ENCODE data around the gene NAP1L1. TPM values are rescaled to one million over a fixed set of nuclear protein-coding genes. Genes with fewer than 3 reads are reported as not detected.

The NAP1L1 gene
- total RNA-seq, 1 experiment from 2014 or later, result 397 TPM

DNA sequence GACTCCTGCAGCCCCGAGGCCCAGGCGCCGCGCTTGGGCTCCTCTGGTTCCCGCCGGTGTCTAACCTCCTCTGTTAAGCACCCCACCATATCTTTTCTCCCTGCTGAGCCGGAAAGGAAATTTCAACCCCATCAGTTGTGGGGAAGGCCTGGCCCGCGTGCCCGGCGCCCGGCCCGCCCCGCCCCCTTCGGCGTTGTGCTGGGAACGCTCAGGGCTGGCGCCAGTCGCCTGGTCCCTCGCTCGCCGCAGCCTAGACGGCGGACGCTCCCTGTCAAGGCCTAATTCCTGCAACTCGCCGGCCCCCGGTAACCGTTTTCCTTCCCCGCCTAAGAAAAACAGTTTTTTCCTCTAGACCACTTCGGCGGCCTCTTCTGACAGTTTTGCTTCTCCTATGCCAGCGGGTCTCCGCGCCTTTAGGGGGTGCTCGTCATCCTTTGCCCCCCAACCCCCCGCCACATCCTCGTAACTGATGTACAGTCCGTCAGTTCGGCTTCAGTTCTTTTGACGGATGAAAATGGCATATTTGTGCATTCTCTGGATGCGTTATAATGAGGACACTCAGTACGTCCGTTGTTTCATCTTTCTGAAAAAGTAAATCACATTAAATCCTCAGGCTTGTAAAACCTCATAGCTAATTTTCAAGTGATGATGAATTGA lies 506 bp upstream of the NAP1L1 start:
- no peak for DNase-seq (ENCODE audit: low read depth)

DNA sequence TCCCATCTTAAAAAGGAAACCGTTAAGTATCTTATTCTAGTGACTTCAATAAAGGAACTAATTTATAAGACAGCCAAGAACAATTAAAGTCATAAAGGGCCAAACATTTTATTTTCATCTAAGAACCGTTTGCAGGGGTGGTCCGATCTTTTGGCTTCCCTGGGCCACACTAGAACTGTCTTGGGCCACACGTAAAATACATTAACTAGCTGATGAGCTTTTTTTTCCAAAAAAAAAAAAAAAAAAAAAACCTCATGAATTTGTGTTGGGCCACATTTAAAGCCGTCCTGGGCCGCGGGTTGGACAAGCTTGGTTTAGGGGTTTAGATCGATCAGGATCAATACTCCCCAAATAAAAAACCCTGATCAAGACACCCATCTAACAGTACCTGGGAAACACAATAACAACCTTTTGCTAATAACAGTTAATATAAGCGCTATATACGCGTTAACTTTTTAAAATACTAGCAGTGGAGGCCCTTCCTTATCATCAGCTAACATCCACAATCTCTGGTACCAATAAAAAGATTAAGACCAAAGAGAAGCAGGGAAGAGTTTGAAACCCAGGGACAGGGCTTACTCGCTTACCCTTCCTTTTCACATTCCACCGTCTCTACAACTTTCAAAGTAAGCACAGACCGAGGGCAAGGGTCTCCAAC lies 1.1 kb downstream of the NAP1L1 start:
- no peak for DNase-seq (ENCODE audit: low read depth)

DNA sequence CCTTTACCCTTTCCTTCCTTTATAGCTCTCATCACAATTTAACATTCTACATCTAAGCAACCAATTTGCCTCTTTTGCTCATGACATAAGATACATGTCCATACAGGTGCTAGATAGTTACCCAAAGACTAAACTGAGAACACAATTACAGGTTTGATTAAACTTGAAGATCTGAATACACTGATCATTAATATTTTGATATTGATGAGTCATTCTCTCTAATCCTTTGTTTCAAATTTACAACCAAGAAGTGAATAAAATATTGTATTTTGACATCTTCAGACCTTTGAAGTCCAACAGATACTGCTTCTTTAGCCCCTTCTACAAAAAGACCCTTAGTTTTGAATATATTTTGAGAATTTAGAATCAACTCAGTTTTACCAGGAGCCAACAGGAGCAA lies 2.6 kb downstream of the NAP1L1 start:
- DNase-seq (ENCODE audit: low read depth), result no peak

DNA sequence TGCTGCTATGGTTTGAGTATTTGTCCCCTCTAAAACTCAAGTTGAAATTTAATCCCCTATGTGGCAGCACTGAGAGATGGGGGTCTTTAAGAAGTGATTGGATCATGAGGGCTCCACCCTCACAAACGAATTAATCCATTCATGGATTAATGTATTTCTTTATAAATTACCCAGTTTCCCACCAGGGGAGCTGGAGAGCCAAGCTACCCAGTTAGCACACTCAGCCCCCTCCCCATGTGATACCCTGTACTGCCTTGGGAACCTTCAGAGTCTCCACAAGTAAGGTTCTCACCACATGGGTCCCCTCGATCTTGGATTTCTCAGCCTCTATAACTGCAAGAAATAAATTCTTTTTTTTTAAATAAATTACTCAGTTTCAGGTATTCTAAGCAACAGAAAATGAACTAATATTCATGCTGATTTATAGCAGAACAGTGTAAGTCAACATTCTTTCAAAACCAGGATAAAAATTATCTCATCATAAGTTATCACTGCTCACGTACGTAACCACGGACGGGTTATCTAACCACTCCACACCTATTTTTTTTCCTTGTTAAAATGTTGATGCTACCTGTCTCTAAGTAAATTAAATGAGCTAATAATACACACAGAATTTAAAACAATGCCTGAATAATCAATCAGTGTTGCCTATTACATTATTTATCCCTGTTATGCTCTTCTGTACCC lies 3.6 kb downstream of the NAP1L1 start:
- peak; percentile 8 for DNase-seq (ENCODE audit: low read depth)

DNA sequence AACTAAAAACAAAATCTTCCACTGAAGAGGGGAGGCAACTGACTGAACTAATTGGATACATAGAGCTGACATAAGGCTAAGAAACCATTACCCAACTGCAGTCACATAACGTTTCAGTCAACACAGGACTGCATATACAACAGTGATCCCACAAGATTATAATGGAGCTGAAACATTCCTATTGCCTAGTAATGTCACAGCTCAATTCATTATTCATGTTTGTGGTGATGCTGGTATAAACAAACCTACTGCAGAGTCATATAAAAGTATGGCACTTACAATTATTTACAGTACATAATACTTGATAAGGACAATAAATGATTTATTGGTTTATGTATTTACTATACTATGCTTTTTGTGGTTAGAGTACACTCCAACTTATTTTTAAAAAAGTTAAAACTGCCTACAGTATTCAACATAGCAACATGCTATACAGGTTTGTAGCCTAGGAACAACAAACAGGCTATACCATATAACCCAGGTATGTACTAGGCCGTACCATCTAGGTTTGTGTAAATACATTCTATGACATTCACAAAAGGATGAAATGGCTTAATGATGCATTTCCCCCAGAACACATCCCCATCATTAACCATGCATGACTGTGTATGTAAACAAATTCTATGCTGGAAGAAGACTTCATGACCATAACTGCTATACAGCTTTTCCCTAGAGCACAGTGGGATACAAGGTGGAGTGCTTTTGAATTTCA lies 4.3 kb downstream of the NAP1L1 start:
- no peak for DNase-seq (ENCODE audit: low read depth)

DNA sequence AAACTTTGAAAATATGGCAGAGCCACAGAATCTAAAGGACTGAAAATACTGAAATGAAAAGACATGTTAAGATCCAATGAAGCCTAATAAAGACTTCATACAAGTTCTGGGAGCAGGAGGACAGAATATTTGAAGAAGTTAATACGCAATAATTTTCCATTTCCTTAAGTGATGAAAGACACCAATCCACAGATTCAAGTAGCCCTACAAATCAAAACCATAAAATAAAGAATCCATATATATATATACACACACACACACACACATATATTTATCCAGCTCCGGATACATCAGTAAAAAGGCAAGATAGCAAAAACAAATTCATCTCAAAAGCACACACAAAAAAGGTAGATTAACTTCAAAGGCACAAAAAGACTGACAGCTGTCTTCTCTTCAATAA lies 5.7 kb downstream of the NAP1L1 start:
- DNase-seq (ENCODE audit: low read depth), result no peak

DNA sequence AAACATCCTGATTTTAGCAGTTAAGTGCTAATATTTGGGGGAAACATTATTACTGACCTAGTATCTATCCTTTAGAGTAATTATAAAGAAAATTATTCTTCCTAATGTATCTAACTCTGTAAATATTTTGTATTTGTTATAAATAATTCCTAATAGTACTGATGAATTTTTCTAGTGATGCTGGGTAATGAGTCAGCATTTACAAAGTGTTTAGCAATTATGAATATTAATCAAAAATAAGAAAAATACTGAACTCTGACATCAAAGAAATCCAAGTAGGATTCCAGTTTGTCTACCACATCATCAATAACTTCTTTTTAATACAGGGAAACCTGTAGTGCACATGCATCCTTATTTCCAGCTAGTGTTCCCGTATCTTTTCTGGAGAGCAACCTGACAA lies 9.0 kb downstream of the NAP1L1 start:
- DNase-seq (ENCODE audit: low read depth), result no peak

DNA sequence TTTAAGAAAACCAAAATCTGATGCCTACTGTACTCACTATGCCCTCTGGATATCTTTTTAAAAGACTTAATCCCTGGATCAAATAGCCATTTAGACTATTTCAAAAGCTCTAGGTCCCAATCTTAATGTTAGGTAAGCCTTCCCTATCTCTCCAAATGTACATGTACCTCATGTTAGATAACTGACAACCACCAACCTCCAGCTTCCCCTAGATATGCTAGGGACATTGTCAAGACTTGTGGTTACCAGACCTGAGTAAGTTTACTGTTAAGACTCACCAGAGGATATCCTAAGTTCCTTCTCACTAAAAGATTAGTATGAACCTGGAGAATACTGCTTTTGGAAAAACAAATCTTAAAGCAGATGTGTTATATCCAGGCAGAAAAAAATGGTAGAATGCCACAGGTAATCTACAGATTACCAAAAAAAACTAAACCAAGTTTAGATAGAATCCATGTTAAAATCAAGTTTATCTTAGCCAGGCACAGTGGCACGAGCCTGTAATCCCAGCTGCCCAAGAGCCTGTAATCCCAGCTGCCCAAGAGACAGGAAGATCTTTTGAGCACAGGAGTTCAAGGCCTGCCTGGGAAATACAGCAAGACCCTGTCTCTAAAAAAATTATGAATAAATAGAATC lies 9.7 kb downstream of the NAP1L1 start:
- DNase-seq (ENCODE audit: low read depth), result no peak

DNA sequence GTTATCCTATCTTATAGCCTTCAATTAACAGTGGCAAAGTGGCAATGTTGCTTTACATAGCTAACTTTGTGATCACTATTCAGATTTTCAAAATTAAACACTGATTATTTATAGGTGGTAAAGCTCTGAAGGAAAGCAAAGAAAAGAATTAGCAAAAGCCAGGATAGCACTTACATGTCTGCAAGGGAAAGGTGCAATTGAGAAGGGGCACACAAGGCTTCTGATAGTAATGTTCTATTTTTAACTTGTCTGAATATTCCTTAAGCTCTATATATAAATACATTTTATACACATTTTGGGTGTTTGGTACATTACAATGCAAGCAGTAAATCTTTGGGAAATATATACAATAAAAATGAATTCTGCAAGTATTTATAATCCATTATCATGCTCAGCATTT lies 10.9 kb downstream of the NAP1L1 start:
- DNase-seq (ENCODE audit: low read depth), result no peak

DNA sequence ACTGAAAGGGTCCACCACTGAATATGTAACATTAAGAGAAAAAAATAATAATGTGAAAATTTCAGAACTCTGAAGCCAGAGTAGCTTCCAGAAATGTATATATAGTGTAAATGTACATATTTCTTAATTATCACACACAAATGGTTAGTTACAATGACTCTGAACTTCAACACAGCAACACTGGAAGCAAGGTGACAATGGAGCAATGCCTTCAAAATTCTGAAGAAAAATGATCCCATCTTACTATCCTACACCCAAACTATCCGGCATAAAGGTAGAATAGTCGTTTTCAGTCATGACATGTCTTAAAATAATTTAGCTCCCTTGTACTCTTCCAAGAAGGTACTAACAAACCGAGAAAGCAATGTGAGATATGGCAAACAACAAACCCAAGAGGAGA lies 11.9 kb downstream of the NAP1L1 start:
- DNase-seq (ENCODE audit: low read depth), result no peak

DNA sequence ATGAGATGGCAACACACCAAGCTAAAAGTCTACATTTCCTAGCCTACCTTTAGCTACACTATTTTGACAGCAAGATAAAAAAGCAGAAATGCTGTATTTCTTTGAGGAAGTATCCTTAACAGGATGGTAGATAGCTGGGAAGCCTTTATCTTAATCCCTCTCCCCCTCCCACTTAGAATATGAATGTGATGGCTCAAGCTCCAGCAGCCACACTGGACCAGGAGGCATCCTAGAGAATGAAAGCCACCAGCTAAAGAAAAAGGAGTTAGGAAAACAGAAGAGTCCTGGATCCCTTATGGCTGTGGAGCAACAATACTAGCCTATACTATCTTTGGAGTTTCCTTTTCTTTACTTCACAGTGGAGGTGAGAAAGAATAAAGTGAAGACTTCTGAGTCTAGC lies 15.1 kb downstream of the NAP1L1 start:
- no peak for DNase-seq (ENCODE audit: low read depth)

DNA sequence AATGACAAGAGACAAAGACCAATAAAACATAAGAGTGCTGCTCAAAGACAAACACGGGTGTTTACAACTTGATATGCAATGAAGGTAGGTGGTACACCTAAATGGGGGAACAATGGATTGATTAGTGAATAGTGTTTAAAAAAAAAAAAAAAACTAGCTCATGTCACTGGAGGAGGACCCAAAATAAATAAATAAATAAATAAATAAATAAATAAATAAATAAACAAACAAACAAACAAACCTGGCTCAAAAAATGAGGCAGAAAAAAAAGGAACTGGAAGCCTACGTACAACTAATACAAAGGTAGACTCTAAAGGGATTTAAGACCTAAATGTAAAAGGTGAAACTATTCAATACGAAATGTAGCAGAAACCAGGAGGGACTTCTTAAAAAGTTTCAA lies 18.6 kb downstream of the NAP1L1 start:
- no peak for DNase-seq (ENCODE audit: low read depth)

DNA sequence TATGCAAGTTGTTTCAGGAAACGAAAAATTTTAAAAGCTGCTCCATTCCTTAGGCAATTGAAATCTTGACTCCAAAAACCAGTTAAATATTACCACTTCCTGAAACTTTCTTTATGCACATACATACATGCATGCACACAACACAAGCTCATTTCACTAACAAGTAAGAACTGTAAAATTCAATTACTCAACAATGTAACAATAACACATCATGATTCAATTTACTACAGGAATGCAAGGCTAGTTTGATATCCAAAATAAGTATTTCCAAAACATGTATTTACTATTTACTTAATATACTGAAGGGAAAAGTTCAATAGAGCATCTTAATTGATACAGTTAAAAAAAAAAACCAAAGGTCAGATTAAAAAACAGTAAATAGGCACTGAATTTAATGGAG lies 19.6 kb downstream of the NAP1L1 start:
- peak; percentile 11 for DNase-seq (ENCODE audit: low read depth)

DNA sequence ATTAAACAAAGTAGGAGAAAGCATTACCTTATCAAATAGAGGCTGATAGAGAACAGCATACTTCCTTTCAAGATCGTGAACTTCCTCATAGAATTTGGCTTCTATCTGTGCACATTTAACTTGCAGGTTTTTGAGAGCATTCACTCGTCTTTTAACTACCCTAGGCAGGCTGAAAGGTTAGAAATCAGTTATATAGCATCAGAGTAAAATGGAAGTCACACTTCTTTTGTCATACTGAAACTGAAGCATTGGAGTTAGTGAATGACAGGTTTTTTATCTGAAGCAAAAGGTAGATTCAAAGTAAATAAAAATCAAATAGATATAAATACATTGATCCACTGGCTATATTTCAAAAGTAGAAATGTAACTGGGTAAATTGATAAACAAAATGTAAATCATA lies 24.4 kb downstream of the NAP1L1 start:
- DNase-seq (ENCODE audit: low read depth), result no peak

DNA sequence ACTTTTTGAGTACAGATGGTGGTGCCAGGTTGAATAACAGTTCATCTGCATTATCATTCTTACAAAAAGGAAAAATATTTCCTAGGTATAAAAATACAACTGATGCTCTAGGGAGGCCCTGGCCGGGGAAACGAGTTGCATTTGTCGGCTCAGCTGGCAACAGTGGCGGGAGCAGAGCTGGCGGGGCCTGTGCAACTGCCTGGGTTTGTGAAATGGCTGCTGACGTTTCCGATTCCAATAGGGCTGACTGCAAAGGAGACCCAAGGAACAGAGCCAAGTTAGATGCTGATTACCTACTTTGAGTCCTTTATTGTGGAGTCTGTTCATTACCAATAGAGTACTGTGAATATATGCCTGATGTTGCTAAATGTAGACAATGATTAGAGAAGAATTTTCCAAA lies 27.2 kb downstream of the NAP1L1 start:
- no peak for DNase-seq (ENCODE audit: low read depth)

DNA sequence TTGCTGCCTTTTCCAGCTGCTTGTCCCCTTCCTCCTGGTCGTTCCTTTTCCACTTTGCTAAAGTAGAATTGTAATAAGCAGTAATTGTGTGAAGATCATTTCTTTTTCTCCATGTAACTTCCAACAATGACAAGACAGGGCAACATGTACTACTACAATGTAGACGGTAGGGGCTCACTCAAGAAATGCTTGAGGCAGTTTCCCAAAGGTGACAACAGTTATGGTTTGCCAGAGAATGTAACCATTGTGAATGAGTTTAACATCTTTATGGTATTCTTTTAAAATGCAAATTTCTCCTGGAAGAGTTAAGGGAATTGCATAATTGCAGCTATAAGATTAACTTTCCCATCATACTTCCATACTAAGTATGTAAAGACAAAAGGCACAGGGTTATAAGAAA lies 29.1 kb downstream of the NAP1L1 start:
- no peak for DNase-seq (ENCODE audit: low read depth)

DNA sequence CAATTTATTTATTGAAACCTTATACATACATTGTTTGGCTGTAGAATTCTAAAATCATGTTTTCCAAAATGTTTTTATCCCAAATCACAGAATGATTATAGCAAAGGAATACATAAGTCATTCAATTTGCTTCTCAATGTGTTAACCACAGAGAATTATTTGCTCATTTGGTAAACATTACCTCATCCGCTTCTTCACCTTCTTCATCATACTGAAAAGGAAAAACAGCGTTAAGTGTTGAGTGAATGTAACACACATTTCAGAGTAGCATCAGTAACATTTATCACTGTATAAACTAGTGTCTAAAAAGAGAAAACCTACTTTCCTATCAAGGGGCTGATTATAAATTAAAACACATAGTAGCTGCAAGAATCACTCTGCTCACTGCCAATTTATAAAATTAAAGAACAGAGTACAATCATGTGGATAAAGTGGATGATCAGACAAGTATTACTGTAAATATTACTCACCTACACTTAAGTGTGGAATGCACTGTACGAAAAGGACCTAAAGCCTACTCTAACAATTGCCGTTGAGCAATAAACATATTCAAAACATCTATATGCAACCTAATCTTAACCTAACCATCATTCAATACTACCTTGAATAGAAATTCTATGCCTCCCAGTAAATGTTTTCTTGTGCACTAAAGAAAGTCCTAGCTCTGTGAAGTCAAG lies 34.8 kb downstream of the NAP1L1 start:
- DNase-seq (ENCODE audit: low read depth), result no peak

DNA sequence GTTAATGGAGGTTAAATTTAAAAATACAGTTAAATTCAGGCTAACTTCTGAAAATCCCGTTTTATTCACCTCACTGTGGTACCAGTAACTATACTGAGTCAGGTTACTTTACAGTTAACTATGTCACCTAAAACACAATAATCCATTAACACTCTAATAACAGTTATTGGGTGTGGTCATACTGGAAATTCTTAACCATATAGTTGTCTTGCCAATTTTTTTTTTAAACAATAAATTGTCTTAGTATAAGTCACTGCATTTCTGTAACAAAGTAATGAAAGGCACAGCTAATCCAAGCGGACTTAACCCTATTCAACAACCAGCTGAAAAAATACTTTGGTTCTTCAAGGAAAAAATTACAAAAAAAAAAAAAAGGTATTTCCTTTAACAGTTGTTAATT lies 36.7 kb downstream of the NAP1L1 start:
- no peak for DNase-seq (ENCODE audit: low read depth)

DNA sequence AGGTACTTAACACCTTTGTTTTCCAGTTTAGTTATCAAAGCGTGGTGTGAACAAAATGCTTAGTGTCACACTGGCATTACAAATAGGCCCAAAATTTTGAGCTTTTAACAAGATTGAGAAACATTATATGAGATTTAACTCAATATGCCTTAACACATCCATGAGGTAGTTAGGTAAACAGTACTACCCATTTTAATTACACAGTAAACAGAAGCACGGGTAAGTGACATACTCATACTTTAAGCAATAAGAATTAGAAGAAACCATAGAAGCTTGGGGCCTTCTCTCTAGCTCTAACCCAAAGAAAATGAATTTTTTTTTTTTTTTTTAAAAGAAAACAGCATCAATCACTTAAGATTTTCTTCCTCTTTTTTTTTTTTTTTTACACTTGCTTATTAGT lies 37.4 kb downstream of the NAP1L1 start:
- DNase-seq (ENCODE audit: low read depth), result no peak

DNA sequence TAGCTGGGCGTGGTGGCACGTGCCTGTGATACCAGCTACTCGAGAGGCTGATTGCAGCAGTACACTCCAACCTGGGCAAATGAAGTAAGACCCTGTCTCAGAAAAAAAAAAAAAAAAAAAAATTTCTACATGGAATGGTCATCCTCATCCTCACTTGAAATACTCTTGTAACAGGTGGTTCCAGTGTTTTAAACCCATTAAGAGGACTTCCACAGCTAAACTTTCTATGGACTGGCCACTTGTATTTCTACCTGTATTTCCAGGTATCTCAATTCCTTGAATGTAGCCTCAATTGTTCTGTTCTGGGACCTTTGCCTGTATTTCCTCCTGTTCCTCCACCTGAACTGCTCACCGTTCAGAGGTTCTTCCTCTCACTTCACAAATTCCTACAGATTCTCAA lies 41.1 kb downstream of the NAP1L1 start:
- DNase-seq (ENCODE audit: low read depth), result no peak

DNA sequence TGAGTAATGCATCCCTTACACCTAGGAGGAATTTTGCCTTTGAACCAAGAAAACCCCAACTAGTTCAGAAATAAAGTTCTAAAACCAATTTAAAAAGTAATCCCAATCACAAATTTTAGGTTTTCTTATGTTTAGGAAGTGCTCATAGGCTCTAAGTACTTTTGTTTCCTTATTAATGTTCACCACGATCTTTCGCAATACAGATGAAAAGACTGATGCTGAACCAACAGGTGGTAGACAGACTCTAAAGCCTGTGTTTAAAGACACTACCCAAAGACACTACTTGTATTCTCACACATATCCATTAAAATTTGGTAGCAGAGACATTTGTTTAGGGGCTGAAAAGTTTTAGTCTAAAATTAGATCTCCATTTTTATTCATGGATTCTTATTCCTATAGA lies 42.3 kb downstream of the NAP1L1 start:
- peak; percentile 74 for DNase-seq (ENCODE audit: low read depth)

All from LHCN-M2 (cell line).